Mesenchymal stem cell (in vitro differentiated cells and primary cell): ENCODE results near the gene SLC44A3.
A peak's percentile ranks its signal among the peaks of the same experiment; 100 is the strongest.

ENCODE experiments used
- DNase-seq: peaks from one replicate; pipeline ENCODE4 v3.0.0-alpha.2; 2013
- H2AFZ ChIP-seq: one replicate; pipeline ENCODE4 v1.6.1; 2013; ENCODE audit warnings: low read depth, mild to moderate bottlenecking, control low read depth, inconsistent platforms, low read length, moderate library complexity
- H2AK5ac ChIP-seq: 2 replicates; pipeline ENCODE4 v1.6.1; 2013; ENCODE audit warnings: low read length, moderate library complexity, mild to moderate bottlenecking, inconsistent platforms; ENCODE audit not compliant: severe bottlenecking
- H2BK120ac ChIP-seq: one replicate; pipeline ENCODE4 v1.6.1; 2013; ENCODE audit warnings: low read depth, mild to moderate bottlenecking, inconsistent platforms, low read length, moderate library complexity
- H2BK12ac ChIP-seq, 2 experiments: one replicate each; pipeline ENCODE4 v1.6.1; 2013; ENCODE audit warnings: inconsistent platforms in 2 of 2, low read length in 2 of 2, mild to moderate bottlenecking in 2 of 2, moderate library complexity in 2 of 2, control low read depth in 1 of 2
- H2BK15ac ChIP-seq: one replicate; pipeline ENCODE4 v1.6.1; 2013; ENCODE audit warnings: mild to moderate bottlenecking, low read depth, inconsistent platforms; ENCODE audit not compliant: poor library complexity, severe bottlenecking
- H2BK5ac ChIP-seq: 2 replicates; pipeline ENCODE4 v1.6.1; 2013; ENCODE audit warnings: low read depth, mild to moderate bottlenecking, low read length, control low read depth, inconsistent platforms; ENCODE audit not compliant: poor library complexity, severe bottlenecking
- H3K14ac ChIP-seq, 2 experiments: one replicate each; pipeline ENCODE4 v1.6.1; 2013; ENCODE audit warnings: inconsistent platforms in 2 of 2, low read length in 2 of 2, control low read depth in 1 of 2, mild to moderate bottlenecking in 1 of 2, moderate library complexity in 1 of 2
- H3K18ac ChIP-seq, 2 experiments: one replicate each; pipeline ENCODE4 v1.6.1; 2013; ENCODE audit warnings: inconsistent platforms in 2 of 2, low read length in 2 of 2, control low read depth in 1 of 2, low read depth in 1 of 2, mild to moderate bottlenecking in 1 of 2
- H3K23ac ChIP-seq, 2 experiments: one replicate each; pipeline ENCODE4 v1.6.1; 2013; ENCODE audit warnings: inconsistent platforms in 2 of 2, low read length in 2 of 2, mild to moderate bottlenecking in 2 of 2, moderate library complexity in 2 of 2, control low read depth in 1 of 2
- H3K27ac ChIP-seq: 2 replicates; pipeline ENCODE4 v1.5.1; 2013; ENCODE audit warnings: mild to moderate bottlenecking, moderate library complexity, low read length, control low read depth, inconsistent platforms; ENCODE audit not compliant: poor library complexity, severe bottlenecking
- H3K27me3 ChIP-seq, 2 experiments: 2 replicates each; pipeline versions ENCODE4 v1.6.1 to v1.7.0; 2013; ENCODE audit warnings: low read length in 2 of 2, mild to moderate bottlenecking in 2 of 2, moderate library complexity in 2 of 2, control low read depth in 1 of 2, inconsistent platforms in 1 of 2; ENCODE audit not compliant: control insufficient read depth in 1 of 2, insufficient read depth in 1 of 2
- H3K36me3 ChIP-seq, 2 experiments: 2 replicates each; pipeline versions ENCODE4 v1.6.1 to v1.7.0; 2013; ENCODE audit warnings: low read length in 2 of 2, control low read depth in 1 of 2, inconsistent platforms in 1 of 2, low read depth in 1 of 2, mild to moderate bottlenecking in 1 of 2; ENCODE audit not compliant: insufficient read depth in 2 of 2, control insufficient read depth in 1 of 2
- H3K4ac ChIP-seq, 2 experiments: one replicate each; pipeline ENCODE4 v1.6.1; 2013; ENCODE audit warnings: inconsistent platforms in 2 of 2, low read length in 2 of 2, mild to moderate bottlenecking in 2 of 2, moderate library complexity in 2 of 2, control low read depth in 1 of 2, low read depth in 1 of 2
- H3K4me1 ChIP-seq: 2 replicates; pipeline ENCODE4 v1.6.1; 2013; ENCODE audit warnings: low read depth, low read length, control low read depth; ENCODE audit not compliant: control insufficient read depth, insufficient read depth
- H3K4me2 ChIP-seq: 2 replicates; pipeline ENCODE4 v1.6.1; 2013; ENCODE audit warnings: low read length, mild to moderate bottlenecking, inconsistent platforms; ENCODE audit not compliant: poor library complexity, severe bottlenecking
- H3K4me3 ChIP-seq, 2 experiments: 2 replicates each; pipeline versions ENCODE4 v1.5.1 to v1.7.0; 2013; ENCODE audit warnings: low read length in 2 of 2, mild to moderate bottlenecking in 2 of 2, control low read depth in 1 of 2, low read depth in 1 of 2; ENCODE audit not compliant: insufficient read depth in 1 of 2
- H3K79me1 ChIP-seq: replicated peaks from 2 replicates; pipeline ENCODE4 v1.6.1; 2013; ENCODE audit warnings: mild to moderate bottlenecking, control low read depth, low read length, inconsistent platforms; ENCODE audit not compliant: poor library complexity, severe bottlenecking
- H3K9ac ChIP-seq: 2 replicates; pipeline ENCODE4 v1.7.0; 2013; ENCODE audit warnings: mild to moderate bottlenecking, low read length, moderate library complexity
- H3K9me3 ChIP-seq: 2 replicates; pipeline ENCODE4 v1.7.0; 2013; ENCODE audit warnings: mild to moderate bottlenecking, low read length; ENCODE audit not compliant: control insufficient read depth
- H4K8ac ChIP-seq: one replicate; pipeline ENCODE4 v1.6.1; 2013; ENCODE audit warnings: inconsistent platforms, mild to moderate bottlenecking, low read length, moderate library complexity
- H4K91ac ChIP-seq: one replicate; pipeline ENCODE4 v1.6.1; 2013; ENCODE audit warnings: mild to moderate bottlenecking, low read length, inconsistent platforms
- WGBS: methylation state at CpG from one replicate; pipeline ENCODE4 v1.1.7; 2013; ENCODE audit warnings: mixed read lengths; 5-methylcytosine and 5-hydroxymethylcytosine counted together

The SLC44A3 gene

DNA sequence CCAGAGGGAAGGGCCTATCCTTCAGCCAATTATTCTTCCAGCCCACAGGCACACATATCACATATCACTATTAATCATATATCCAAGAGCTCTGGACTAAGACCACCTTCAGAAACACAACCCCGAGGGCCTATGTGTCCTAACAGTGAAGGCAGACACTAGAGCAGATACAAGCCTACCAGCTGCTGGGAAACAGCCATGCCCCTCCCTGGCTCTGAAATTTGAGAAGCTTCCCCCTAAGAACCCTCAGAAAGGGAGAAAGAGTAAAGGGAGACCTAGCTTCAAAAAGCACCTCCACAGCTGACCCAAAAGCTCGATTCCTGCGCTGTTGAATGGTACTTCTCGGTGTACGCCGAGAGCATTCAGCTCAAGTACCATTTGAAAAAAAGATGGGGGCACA lies 89.3 kb downstream of the SLC44A3 start:
- Histone ChIP-seq H3K18ac (no peak overlapping the region), H3K4ac (no peak overlapping the region), H2BK5ac (no peak overlapping the region), H3K14ac (no peak overlapping the region), H2BK12ac (no peak overlapping the region), H3K23ac (no peak overlapping the region), H4K91ac (no peak overlapping the region), H3K4me2 (no peak overlapping the region), H3K4me3 (no peak overlapping the region), H2AFZ (no peak overlapping the region), H3K9ac (no peak overlapping the region), H3K36me3 (peaks cover 7 to 18% of the 10 kb centered on the region in 2 experiments), H3K27ac (no peak overlapping the region), H3K79me1 (no peaks in the 10 kb centered on the region), H2BK120ac (no peak overlapping the region), H3K27me3 (no peaks in the 10 kb centered on the region), H2BK15ac (no peak overlapping the region), H2AK5ac (no peak overlapping the region), H4K8ac (no peak overlapping the region), H3K4me1 (peaks cover 6% of the 10 kb centered on the region), H3K9me3 (no peaks in the 10 kb centered on the region)
- WGBS, result 90% methylated on average over 6 of the region's 6 CpGs
- DNase-seq, result no peak

DNA sequence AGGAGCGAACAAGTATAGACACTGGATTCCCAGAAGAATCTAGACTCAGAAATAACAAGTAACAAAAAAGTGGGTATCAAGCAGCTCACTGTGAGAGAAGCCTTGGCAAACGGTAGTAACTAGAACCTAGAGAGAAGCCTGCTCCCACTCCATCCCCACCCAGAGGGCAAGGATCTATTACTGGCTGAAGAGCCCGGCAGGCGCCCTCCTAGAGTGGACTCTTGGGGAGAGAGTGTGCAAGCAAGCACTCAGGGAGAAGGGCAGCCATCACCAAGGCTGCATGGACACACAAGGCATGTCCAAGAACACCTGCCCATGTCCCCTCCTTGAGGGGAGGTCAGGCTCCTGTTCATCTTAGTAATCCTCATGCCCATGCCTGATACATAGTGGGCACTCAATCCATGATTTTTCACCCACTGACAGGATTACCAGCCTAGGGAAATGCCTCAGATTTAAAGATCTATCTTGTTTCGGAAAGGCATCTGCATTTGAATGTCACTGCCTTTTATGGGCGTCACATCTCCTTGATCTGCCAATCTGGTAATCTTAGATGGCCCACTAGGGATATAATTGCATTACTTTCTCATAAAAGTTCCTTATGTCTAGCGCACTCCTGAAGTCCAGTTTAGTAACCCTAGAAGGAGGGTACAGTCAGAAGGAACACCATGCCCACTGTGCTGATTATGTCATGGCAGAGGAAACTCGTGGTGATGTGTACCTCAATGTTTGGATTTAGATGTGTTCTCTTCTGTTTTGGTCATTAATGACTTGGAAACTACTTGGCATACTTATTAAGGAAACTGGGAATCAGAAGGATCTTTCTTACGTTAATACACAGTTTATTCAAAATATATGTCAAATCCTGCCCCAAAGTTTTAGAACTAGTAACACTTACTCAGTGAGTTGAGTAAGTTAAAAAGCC lies 92.4 kb downstream of the SLC44A3 start:
- H4K8ac ChIP-seq, result no peak overlapping the region
- no peaks in the 10 kb centered on the region for H3K79me1 ChIP-seq
- no peak overlapping the region for H2AFZ ChIP-seq
- H3K36me3 ChIP-seq, result peaks cover 13 to 14% of the 10 kb centered on the region in 2 experiments
- no peak overlapping the region for H3K9ac ChIP-seq
- no peak overlapping the region for H4K91ac ChIP-seq
- WGBS, result 93% methylated on average over 7 of the region's 9 CpGs
- H3K4me2 ChIP-seq, result no peak overlapping the region
- H3K27ac ChIP-seq, result no peak overlapping the region
- H2BK12ac ChIP-seq, result no peak overlapping the region
- no peak overlapping the region for H2BK15ac ChIP-seq
- no peak overlapping the region for H2BK120ac ChIP-seq
- no peak overlapping the region for H3K4ac ChIP-seq
- H3K14ac ChIP-seq, result no peak overlapping the region
- no peak overlapping the region for H3K4me3 ChIP-seq
- H3K18ac ChIP-seq, result no peak overlapping the region
- no peak overlapping the region for H2BK5ac ChIP-seq
- peaks cover 6% of the 10 kb centered on the region for H3K4me1 ChIP-seq
- DNase-seq, result no peak
- H3K9me3 ChIP-seq, result no peaks in the 10 kb centered on the region
- no peak overlapping the region for H2AK5ac ChIP-seq
- peak overlapping the region in 1 of 2 experiments; percentile 49 for H3K23ac ChIP-seq
- H3K27me3 ChIP-seq, result no peaks in the 10 kb centered on the region

DNA sequence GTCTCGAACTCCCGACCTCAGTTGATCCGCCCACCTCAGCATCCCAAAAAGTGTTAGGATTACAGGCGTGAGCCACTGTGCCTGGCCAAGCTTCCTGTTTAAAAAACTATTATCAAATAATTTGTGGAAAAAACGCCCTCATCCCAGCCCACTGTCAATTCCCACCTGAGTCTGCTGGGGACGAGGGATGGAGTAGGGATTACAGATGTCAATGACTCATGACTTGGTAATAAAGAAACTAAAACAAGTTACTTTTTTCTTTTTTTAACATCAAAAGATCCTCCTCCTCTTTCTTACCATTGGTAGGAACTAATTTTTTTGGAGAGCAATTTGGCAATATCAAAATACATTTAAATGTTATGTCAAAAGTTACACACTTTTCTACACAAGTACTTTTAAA lies 97.1 kb downstream of the SLC44A3 start:
- Histone ChIP-seq H3K23ac (no peak overlapping the region), H4K8ac (no peak overlapping the region), H2BK15ac (no peak overlapping the region), H3K27ac (no peak overlapping the region), H3K9me3 (no peaks in the 10 kb centered on the region), H3K4me2 (no peak overlapping the region), H3K36me3 (peaks cover 6 to 7% of the 10 kb centered on the region in 2 experiments), H2BK12ac (no peak overlapping the region), H2BK120ac (no peak overlapping the region), H3K14ac (no peak overlapping the region), H2AFZ (no peak overlapping the region), H3K27me3 (no peaks in the 10 kb centered on the region), H2AK5ac (no peak overlapping the region), H4K91ac (no peak overlapping the region), H3K4ac (no peak overlapping the region), H2BK5ac (no peak overlapping the region), H3K79me1 (no peaks in the 10 kb centered on the region), H3K18ac (no peak overlapping the region), H3K9ac (no peak overlapping the region), H3K4me3 (no peak overlapping the region), H3K4me1 (peaks cover 14% of the 10 kb centered on the region)
- 100% methylated on average over 3 of the region's 6 CpGs for WGBS
- DNase-seq, result no peak

DNA sequence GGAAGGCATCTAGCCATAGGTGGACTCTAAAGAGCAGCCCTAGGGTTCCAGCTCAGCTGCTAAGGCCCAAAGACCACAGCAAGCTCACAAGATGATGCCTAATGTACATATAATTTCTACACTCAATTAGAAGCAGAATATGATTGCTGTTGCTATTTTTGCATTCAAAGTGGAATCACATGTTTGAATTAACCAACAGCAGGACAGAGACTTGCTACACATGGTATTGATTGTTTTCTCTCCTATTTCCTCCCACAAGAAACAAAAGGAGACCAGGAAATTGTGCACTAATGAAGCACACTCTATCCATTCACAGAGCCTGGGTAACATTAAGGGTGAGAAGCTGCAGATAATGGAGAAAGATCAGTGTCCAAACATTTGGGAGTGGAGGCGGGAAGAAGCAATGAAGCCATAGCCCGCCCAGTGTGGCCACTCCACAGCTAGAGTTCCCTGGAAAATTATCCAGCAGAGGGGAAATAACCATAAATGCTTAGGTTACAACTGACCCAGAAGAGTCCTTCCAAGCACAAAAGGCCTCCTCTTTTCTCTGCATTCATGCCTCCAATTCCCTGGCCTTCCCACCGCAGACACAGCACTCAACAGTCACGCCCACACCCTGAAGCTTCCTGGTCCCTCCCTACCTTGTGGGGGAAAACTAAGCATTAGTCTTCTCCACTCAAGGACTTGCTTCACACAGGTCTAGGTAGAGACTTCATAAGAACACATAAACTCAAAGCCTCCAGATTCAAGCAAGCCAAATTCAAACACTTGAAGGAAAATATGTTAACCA lies 99.3 kb downstream of the SLC44A3 start:
- no peak overlapping the region for H2BK5ac ChIP-seq
- H3K4me2 ChIP-seq, result no peak overlapping the region
- H3K4me3 ChIP-seq, result no peak overlapping the region
- H2AFZ ChIP-seq, result no peak overlapping the region
- no peak overlapping the region for H4K91ac ChIP-seq
- H2AK5ac ChIP-seq, result no peak overlapping the region
- peak overlapping the region in 1 of 2 experiments; percentile 56 for H2BK12ac ChIP-seq
- no peak overlapping the region for H3K9ac ChIP-seq
- 89% methylated on average over 4 of the region's 4 CpGs for WGBS
- H4K8ac ChIP-seq, result no peak overlapping the region
- no peak overlapping the region for H2BK120ac ChIP-seq
- no peaks in the 10 kb centered on the region for H3K27me3 ChIP-seq
- H3K4ac ChIP-seq, result no peak overlapping the region
- no peak overlapping the region for H3K27ac ChIP-seq
- H3K4me1 ChIP-seq, result peaks cover 20% of the 10 kb centered on the region
- no peak for DNase-seq
- H3K14ac ChIP-seq, result no peak overlapping the region
- no peaks in the 10 kb centered on the region for H3K9me3 ChIP-seq
- H3K23ac ChIP-seq, result no peak overlapping the region
- no peaks in the 10 kb centered on the region for H3K79me1 ChIP-seq
- H3K18ac ChIP-seq, result no peak overlapping the region
- no peak overlapping the region for H2BK15ac ChIP-seq
- peaks cover 6 to 7% of the 10 kb centered on the region in 2 experiments for H3K36me3 ChIP-seq
